22Rv1 (cell line): ENCODE measurements around the gene TNS3.

Experiments
- ZFX ChIP-seq: fragments of 450-650 bp; IDR thresholded peaks from 2 replicates; pipeline ENCODE4 v1.6.1; 2017; ENCODE audit warnings: antibody characterized with exemption, borderline replicate concordance
- TF ChIP-seq, protein P1 (sequence below): fragments of 450-650 bp; IDR thresholded peaks from 2 replicates; pipeline ENCODE4 v1.5.1; 2017; ENCODE audit warnings: mild to moderate bottlenecking

DNA sequence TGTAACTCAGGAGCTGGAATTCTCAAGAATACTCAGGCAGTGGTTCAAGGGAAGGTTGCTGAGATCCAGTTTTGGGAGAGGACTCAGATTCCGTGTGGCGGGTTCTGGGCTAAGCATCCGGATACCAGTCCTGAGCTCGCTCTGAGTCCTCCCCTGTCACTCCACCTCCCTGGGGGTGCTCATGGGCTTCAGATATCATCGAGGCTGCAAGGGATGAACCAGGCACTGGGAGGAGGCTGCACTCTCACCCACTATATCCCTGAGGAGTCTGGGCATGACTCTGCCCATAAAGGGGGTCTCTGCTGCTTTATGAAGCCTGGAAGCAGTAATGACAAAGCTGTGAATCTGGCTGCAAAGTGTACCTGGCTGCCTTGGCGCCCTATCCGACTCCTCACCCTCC lies 188.5 kb downstream of the TNS3 start:
- TF ChIP-seq, protein P1, sequence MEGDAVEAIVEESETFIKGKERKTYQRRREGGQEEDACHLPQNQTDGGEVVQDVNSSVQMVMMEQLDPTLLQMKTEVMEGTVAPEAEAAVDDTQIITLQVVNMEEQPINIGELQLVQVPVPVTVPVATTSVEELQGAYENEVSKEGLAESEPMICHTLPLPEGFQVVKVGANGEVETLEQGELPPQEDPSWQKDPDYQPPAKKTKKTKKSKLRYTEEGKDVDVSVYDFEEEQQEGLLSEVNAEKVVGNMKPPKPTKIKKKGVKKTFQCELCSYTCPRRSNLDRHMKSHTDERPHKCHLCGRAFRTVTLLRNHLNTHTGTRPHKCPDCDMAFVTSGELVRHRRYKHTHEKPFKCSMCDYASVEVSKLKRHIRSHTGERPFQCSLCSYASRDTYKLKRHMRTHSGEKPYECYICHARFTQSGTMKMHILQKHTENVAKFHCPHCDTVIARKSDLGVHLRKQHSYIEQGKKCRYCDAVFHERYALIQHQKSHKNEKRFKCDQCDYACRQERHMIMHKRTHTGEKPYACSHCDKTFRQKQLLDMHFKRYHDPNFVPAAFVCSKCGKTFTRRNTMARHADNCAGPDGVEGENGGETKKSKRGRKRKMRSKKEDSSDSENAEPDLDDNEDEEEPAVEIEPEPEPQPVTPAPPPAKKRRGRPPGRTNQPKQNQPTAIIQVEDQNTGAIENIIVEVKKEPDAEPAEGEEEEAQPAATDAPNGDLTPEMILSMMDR: no peak
- no peak for TF ChIP-seq ZFX
